GM12864 (cell line): ENCODE data around the gene HSPB6.

Experiments used
- DNase-seq: peaks from one replicate; pipeline ENCODE4 v3.0.0-alpha.2; 2011; ENCODE audit warnings: low read depth
- H3K4me3 ChIP-seq: 2 replicates; pipeline ENCODE4 v1.5.1; 2011; ENCODE audit warnings: mild to moderate bottlenecking, low read depth, low read length, control low read depth
- CTCF ChIP-seq: IDR thresholded peaks from 2 replicates; pipeline ENCODE4 v1.5.1; 2011; ENCODE audit warnings: low read depth, mild to moderate bottlenecking, moderate library complexity, low read length, control low read depth, inconsistent platforms; ENCODE audit errors: missing control alignments

Gene HSPB6

GRCh38 chr19:35734889-35735288, 21.9 kb downstream of the HSPB6 start:
- DNase-seq, result no peak
- TF ChIP-seq CTCF, result no peak
- H3K4me3 ChIP-seq, result no peak overlapping the region

GRCh38 chr19:35734273-35734672, 22.6 kb downstream of the HSPB6 start:
- TF ChIP-seq CTCF, result no peak
- no peak overlapping the region for H3K4me3 ChIP-seq
- DNase-seq, result no peak

DNA sequence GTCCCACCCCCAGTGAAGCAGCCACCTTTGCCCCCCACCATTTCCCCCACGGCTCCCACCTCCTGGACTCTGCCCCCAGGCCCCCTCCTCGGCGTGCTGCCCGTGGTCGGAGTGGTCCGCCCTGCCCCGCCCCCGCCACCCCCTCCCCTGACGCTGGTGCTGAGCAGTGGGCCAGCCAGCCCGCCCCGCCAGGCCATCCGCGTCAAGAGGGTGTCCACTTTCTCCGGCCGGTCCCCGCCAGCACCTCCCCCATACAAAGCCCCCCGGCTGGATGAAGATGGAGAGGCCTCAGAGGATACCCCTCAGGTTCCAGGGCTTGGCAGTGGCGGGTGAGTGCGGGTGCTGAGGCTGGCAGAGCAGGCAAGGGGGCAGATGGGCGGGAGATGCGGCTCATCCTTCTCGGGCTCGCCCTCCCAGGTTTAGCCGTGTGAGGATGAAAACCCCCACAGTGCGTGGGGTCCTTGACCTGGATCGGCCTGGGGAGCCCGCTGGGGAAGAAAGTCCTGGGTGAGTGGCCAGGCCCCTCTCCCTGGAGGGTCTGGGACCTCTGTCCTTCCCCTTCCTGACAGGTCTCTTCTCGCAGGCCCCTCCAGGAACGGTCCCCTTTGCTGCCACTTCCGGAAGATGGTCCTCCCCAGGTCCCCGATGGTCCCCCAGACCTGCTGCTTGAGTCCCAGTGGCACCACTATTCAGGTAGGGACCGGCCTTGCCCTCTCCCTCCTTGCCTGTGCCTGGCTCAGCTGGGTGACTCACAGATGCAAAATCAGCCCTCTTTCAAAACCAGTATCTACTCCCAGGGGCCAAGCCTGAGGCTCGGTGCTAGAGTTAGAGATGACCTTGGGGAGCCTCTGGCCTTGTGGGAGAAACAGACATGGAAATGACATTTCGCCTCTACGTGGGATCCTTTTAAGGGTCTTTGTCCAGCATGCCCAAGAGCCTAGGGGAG, 23.4 kb downstream of the HSPB6 start:
- DNase-seq, result no peak
- no peak overlapping the region for H3K4me3 ChIP-seq
- no peak for TF ChIP-seq CTCF

- no peak for TF ChIP-seq CTCF
- no peak for DNase-seq
- no peak overlapping the region for H3K4me3 ChIP-seq
These were observed 24.2 kb downstream of the HSPB6 start for GRCh38 chr19:35732540-35733179.

DNA sequence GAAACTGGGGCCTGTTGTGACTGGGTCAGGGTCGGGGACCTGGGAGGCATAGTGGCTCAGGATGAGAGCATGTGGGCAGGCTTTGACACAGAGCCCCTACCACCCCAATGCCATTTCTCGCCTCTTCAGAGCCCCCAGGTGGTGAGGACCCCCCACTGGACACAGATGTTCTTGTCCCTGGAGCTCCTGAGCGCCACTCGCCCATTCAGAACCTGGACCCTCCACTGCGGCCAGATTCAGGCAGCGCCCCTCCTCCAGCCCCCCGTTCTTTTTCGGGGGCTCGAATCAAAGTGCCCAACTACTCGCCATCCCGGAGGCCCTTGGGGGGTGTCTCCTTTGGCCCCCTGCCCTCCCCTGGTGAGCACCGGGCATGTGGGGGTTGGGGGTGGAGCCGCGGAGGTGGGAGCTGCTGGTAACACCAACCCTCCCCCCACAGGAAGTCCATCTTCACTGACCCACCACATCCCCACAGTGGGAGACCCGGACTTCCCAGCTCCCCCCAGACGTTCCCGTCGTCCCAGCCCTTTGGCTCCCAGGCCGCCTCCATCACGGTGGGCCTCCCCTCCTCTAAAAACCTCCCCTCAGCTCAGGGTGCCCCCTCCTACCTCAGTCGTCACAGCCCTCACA, 24.9 kb downstream of the HSPB6 start:
- TF ChIP-seq CTCF, result no peak
- H3K4me3 ChIP-seq, result no peak overlapping the region
- no peak for DNase-seq

- no peak overlapping the region for H3K4me3 ChIP-seq
- DNase-seq, result no peak
- no peak for TF ChIP-seq CTCF
These were observed 25.5 kb downstream of the HSPB6 start for GRCh38 chr19:35731353-35731752.
